NCI-H69 (cell line): Measurements from ENCODE around the gene ERVH48-1.
"Not testable (repeated sequence)": the region's sequence is repeated elsewhere in the genome, so short reads cannot be mapped to it uniquely, and the experiment has no call there.

Experiments
- DNase-seq: peaks from one replicate; lab custom pipeline; 2025; lab: John Stamatoyannopoulos, UW

Gene ERVH48-1

GRCh38 chr21:42925114-42925926 is at the start of gene ERVH48-1:
Gene ERVH48-1, minus strand, starts transcription at chr21:42925630. Its CDS starts 6,624 bp downstream, at chr21:42919006.
- DNase-seq: no peak

GRCh38 chr21:42973991-42974831 is 48.8 kb upstream of the ERVH48-1 start, which contains the start of gene PKNOX1:
Gene PKNOX1, plus strand, starts transcription at chr21:42974562. Its CDS starts 29,820 bp downstream, at chr21:43004382.
- DNase-seq: peak; percentile 100

DNA sequence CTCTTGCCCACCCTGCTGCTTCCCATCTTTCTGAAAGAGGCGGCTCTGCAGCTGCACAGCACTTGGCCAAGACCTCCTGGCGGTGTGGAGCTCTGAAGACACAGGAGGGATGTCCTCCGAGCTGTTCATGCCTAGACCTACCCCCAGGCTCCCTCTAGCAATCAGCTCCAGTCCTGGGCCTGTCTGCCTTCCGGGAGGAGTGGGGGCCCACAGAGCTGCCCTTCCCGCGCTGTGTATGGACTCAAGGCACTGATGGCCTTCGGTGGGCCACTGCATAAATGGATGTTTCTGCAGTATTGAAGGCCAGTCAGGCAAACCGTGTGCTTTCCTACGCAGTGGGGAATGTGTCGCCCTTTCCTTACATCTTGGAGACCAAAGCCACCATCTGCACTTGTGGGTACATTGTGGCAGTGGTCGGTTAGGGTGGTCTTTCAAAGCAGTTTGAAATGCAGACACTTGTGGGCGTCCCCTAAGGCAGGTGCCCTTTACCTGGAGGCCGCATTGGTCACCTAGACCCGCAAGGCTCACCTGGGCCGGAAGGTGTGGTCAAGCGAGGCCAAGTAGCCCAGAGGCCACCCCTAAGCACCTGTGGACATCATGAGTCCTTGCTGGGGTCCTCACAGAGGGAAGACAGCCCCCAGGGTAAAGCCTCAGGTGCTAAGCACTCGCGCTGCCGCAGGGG is 48.0 kb upstream of the ERVH48-1 start:
- DNase-seq: no peak

GRCh38 chr21:42971897-42972275 is 46.5 kb upstream of the ERVH48-1 start:
- no peak for DNase-seq

DNA sequence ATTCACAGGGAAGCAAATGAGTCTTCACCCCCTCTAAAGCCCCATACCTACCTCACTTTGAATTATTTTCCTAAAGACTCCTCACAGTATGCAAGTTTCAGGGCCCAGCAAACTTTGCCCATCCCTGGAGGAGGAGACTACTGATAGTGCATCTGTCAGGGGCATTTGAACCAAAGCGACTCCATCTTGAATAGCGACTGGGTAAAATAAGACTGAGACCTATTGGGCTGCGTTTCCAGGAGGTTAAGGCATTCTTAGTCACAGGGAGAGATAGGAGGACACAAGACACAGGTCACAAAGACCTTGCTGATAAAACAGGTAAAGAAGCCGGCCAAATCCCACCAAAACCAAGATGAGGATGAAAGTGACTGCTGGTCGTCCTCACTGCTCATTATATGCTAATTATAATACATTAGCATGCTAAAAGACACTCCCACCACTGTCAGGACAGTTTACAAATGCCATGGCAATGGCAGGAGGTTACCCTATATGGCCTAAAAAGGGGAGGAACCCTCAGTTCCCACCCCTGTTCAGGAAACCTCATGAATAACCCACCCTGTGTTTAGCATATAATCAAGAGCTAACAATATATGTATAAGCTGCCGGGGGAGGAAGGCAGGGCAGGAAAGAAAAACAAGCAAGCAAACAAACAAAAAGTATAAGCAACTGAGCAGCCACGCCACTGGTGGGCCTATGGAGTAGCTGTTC is 45.7 kb upstream of the ERVH48-1 start:
- DNase-seq: no peak

- DNase-seq: no peak
Observed at GRCh38 chr21:42969193-42969600, 43.8 kb upstream of the ERVH48-1 start.

- DNase-seq: not testable (repeated sequence)
Observed at GRCh38 chr21:42967616-42968015, 42.2 kb upstream of the ERVH48-1 start.

- DNase-seq: no peak
Observed at GRCh38 chr21:42965211-42965560, 39.8 kb upstream of the ERVH48-1 start.

DNA sequence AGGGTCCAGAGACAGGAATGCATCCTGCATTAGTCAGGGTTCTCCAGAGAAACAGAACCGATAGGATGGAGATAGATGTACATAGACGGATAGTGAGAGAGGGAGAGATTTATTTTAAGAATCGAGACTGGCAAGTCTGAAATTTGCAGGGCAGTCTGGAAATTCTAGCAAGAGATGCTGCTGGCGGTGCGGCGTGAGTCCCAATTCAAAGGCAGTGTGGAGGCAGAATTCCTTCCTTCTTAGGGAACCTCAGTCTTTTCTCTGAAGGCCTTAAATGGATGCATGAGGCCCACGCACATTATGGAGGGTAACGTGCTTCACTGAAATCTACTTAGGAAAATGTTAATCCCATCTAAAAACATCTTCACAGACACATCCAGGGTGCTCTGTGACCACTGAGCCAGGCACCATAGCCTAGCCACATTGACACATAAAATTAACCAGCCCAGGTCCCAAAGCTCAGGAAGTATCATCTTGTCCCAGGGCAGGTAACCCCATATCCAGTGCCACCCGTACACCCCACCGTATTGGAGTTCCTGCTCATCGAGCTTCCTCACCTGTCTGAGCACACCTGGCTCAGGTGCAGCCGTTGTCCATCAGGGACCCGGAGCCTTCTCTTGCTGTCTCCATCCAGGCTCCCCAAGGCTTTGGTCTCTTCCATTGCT is 39.2 kb upstream of the ERVH48-1 start:
- no peak for DNase-seq

DNA sequence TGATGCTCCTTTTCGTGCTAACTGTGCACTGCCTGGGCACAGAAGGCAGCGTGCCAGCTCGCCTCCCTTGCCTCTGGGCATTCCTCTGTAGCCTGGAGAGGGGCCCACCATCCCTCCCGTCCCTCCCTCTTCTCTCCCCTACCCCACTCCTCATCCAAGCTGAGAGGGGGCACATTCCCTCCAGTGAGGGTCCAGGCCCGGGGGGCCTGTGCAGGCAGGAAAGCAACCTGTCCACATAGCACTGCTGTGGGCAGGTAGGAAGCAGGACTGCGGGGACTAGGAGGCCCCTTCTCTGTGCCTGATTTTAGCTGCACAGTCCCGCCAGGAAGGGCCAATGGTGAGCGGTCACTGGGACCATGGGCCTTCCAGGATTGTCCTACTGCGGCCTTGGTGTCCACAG is 38.7 kb upstream of the ERVH48-1 start:
- DNase-seq: no peak

DNA sequence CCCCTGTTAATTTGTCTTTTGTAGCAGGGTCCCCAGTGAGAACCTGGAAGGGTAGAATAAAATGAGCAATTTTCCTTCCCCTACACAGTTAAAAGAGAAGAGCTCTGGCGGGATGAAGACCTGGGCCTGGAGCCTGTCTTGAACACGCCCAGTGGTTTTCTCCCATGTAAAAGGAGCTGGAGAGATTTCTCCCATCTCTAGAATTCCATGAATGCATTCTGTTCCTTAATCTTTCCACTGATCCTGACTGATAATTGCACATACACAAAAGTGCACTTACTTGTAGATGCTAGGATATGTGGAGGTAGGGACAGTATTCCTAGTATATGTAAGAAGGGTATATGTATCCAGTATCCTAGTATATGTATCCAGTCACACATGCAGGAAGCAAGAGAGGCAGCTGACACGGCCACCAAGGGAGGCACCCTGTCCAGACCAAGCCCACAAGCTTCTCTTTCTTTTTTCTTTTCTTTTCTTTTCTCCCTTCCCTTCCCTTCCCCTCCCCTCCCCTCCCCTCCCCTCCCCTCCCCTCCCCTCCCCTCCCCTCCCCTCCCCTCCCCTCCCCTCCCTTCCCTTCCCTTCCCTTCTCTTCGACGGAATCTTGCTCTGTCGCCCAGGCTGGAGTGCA is 37.1 kb upstream of the ERVH48-1 start:
- no peak for DNase-seq

DNA sequence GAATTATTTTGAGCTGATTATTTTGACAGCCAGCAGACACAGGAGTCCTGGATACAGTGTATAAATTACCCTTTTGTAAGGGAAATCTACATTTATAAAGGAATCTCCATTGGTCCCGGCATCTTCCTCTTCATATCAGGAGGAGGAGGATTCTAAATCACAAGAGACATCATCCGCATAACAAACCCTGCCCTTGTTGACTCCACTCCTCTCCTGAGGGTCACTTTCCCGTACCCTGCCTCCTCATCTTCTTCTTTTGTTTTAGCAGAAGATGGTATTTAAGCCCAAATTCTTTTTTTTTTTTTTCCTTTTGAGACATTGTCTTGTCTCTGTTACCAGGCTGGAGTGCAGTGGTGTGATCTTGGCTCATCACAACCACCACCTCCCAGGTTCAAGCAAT is 34.3 kb upstream of the ERVH48-1 start:
- no peak for DNase-seq

- not testable (repeated sequence) for DNase-seq
Observed at GRCh38 chr21:42958122-42958521, 32.7 kb upstream of the ERVH48-1 start.

DNA sequence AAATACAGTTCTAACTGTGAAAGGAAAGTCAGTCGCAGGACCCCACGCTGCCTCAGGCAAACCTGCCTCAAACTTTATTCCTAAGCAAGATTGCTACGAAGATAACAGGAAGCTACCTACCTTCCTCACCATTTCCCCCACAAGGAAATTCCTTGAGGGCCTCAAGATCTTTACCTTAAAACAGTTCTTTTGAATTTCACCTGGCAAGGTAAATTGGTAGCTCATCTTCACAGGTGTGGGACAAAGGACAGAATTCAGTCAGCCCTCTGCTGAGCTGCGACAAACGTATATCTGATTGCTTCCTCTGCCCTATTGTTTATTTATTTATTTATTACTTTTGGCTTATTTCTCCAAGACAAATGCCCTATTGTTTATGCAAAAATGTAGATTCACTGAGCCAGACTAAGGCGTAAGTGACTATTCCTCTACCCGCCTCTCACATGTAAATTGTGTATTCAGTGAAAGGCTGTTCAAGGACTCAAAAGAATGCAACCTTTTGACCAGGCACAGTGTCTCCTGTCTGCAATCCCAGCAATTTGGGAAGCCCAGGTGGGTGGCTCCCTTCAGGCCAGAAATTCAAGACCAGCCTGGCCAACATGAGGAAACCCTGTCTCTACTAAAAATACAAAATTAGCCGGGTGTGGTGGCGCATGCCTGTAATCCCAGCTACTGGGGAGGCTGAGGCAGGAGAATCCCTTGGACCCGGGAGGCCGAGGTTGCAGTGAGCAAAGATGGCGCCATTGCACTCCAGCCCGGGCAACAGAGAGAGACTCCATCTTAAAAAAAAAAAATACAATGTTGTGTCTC is 31.6 kb upstream of the ERVH48-1 start:
- DNase-seq: no peak

DNA sequence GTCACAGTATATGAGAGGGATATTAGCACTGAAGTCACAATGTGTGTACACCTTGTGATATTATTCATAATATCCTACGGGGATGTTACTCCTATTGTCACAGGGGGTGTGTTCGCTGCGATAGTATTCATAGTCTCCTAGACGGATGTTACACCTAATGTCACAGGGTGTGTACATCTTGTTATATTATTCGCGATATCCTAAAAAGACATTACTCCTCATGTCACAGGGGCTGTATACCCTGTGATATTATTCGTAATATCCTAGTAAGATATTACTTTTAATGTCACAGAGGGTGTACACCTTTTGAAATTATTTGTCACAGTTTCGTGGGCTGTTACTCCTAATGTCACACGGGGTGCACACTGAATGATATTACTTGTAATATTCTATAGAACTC is 25.8 kb upstream of the ERVH48-1 start:
- DNase-seq: not testable (repeated sequence)

- DNase-seq: not testable (repeated sequence)
Observed at GRCh38 chr21:42949094-42949755, 23.8 kb upstream of the ERVH48-1 start.

GRCh38 chr21:42942244-42942643 is 16.8 kb upstream of the ERVH48-1 start:
- no peak for DNase-seq

- peak; percentile 70 for DNase-seq
Observed at GRCh38 chr21:42941696-42942085, 16.3 kb upstream of the ERVH48-1 start.
